SK-N-SH (cell line): ENCODE data around the gene TADA3. TPM values are rescaled to one million over a fixed set of nuclear protein-coding genes. Genes with fewer than 3 reads are reported as not detected.

Experiments used
- CTCF ChIA-PET: fragments of 300-600, 350-600 bp; formaldehyde crosslinking; extraction: SDS; loops from one replicate; lab custom pipeline; 2021; lab: Yijun Ruan, JAX
- POLR2A ChIA-PET: fragments of 350-600 bp; sonication (Branson Sonifier 250); formaldehyde crosslinking; extraction: SDS; loops from one replicate; lab custom pipeline; 2020; ENCODE audit warnings: antibody characterized with exemption, inconsistent platforms; lab: Yijun Ruan, JAX
- DNase-seq: peaks from one replicate; pipeline ENCODE4 v3.0.0; 2012
- H2AFZ ChIP-seq: fragments of 200-600 bp; sonication (generic); 2 replicates; pipeline ENCODE4 v1.8.1; 2016; ENCODE audit warnings: antibody characterized with exemption, mild to moderate bottlenecking, low read depth
- H3F3A ChIP-seq: fragments of 200-600 bp; sonication (generic); replicated peaks from 2 replicates; pipeline ENCODE3; 2016; ENCODE audit warnings: antibody characterized with exemption, mild to moderate bottlenecking; ENCODE audit not compliant: insufficient read depth
- H3K27ac ChIP-seq, 2 experiments: fragments of 200-500 bp in 1 of 2; fragments of 200-600 bp in 1 of 2; sonication (Bioruptor generic) in 1 of 2; sonication (generic), shearing (Covaris generic) in 1 of 2; 2 replicates each; pipeline versions ENCODE4 v1.5.1 to v1.6.1; 2014 to 2016; ENCODE audit warnings: low read depth in 2 of 2, inconsistent platforms in 1 of 2, low read length in 1 of 2, mild to moderate bottlenecking in 1 of 2, mixed read lengths in 1 of 2
- H3K27me3 ChIP-seq: fragments of 200-600 bp; sonication (generic), shearing (Covaris generic); 2 replicates; pipeline ENCODE4 v1.6.1; 2016; ENCODE audit warnings: mixed run types; ENCODE audit not compliant: insufficient read depth
- H3K36me3 ChIP-seq, 2 experiments: fragments of 200-500 bp in 1 of 2; fragments of 200-600 bp in 1 of 2; sonication (Bioruptor generic) in 1 of 2; sonication (generic) in 1 of 2; replicated peaks in 1 of 2; 2 replicates each; pipeline versions ENCODE3 to v1.5.1; 2014 to 2016; ENCODE audit warnings: low read length in 1 of 2, mild to moderate bottlenecking in 1 of 2; ENCODE audit not compliant: insufficient read depth in 2 of 2, control insufficient read depth in 1 of 2
- H3K4me1 ChIP-seq, 2 experiments: fragments of 200-500 bp in 1 of 2; fragments of 200-600 bp in 1 of 2; sonication (Bioruptor generic) in 1 of 2; sonication (generic), shearing (Covaris generic) in 1 of 2; 2 replicates each; pipeline versions ENCODE4 v1.5.1 to v1.6.1; 2014 to 2016; ENCODE audit warnings: low read depth in 1 of 2, low read length in 1 of 2, mixed run types in 1 of 2; ENCODE audit not compliant: insufficient read depth in 2 of 2, control insufficient read depth in 1 of 2
- H3K4me2 ChIP-seq: fragments of 200-600 bp; sonication (generic), shearing (Covaris generic); 2 replicates; pipeline ENCODE4 v1.6.1; 2017; ENCODE audit warnings: mixed run types
- H3K4me3 ChIP-seq, 2 experiments: fragments of 200-500 bp in 1 of 2; fragments of 200-600 bp in 1 of 2; sonication (Bioruptor generic) in 1 of 2; sonication (generic), shearing (Covaris generic) in 1 of 2; 2 replicates each; pipeline versions ENCODE4 v1.5.1 to v1.8.1; 2014 to 2016; ENCODE audit warnings: low read depth in 2 of 2, inconsistent platforms in 1 of 2, low read length in 1 of 2, mild to moderate bottlenecking in 1 of 2, mixed read lengths in 1 of 2, moderate library complexity in 1 of 2
- H3K79me2 ChIP-seq: fragments of 200-600 bp; sonication (generic); 2 replicates; pipeline ENCODE4 v1.8.1; 2017; ENCODE audit warnings: mild to moderate bottlenecking; ENCODE audit not compliant: insufficient read depth
- H3K9ac ChIP-seq: fragments of 200-600 bp; sonication (generic); 2 replicates; pipeline ENCODE4 v1.6.1; 2017; ENCODE audit warnings: mixed run types
- H3K9me2 ChIP-seq: fragments of 200-600 bp; sonication (generic); 2 replicates; pipeline ENCODE4 v1.6.1; 2017; ENCODE audit warnings: mixed run types
- H3K9me3 ChIP-seq: fragments of 200-600 bp; sonication (generic); 2 replicates; pipeline ENCODE4 v1.6.1; 2017; ENCODE audit warnings: mixed run types, mild to moderate bottlenecking, moderate library complexity
- H4K20me1 ChIP-seq: fragments of 200-600 bp; sonication (generic); 2 replicates; pipeline ENCODE4 v1.6.1; 2017; ENCODE audit warnings: mild to moderate bottlenecking, mixed run types; ENCODE audit not compliant: insufficient read depth
- EP300 ChIP-seq, 2 experiments: IDR thresholded peaks; 2 replicates each; pipeline versions ENCODE4 v1.4.0 to v1.6.1; 2012; ENCODE audit warnings: borderline replicate concordance in 1 of 2, low read depth in 1 of 2, low read length in 1 of 2
- EZH2phosphoT487 ChIP-seq: fragments of 200-600 bp; sonication (generic); IDR thresholded peaks from 2 replicates; pipeline ENCODE4 v1.6.1; 2017; ENCODE audit warnings: low read depth, mixed run types, mild to moderate bottlenecking, antibody characterized with exemption, moderate library complexity, borderline replicate concordance
- JUND ChIP-seq: IDR thresholded peaks from 2 replicates; pipeline ENCODE4 v1.4.0; 2012
- MXI1 ChIP-seq: IDR thresholded peaks from 2 replicates; pipeline ENCODE4 v1.6.1; 2012; ENCODE audit warnings: mild to moderate bottlenecking, low read depth, low read length, improper control_type of control experiment
- NFIC ChIP-seq: IDR thresholded peaks from 2 replicates; pipeline ENCODE4 v1.4.0; 2012; ENCODE audit warnings: borderline replicate concordance
- NRF1 ChIP-seq: IDR thresholded peaks from 2 replicates; pipeline ENCODE4 v1.6.1; 2012; ENCODE audit warnings: low read depth, mild to moderate bottlenecking, low read length
- POLR2AphosphoS5 ChIP-seq: IDR thresholded peaks from 2 replicates; pipeline ENCODE4 v1.6.1; 2012; ENCODE audit warnings: low read depth, low read length
- RCOR1 ChIP-seq: fragments of 150-350 bp; IDR thresholded peaks from 2 replicates; pipeline ENCODE4 v1.6.1; 2017; ENCODE audit warnings: antibody characterized with exemption, low read length
- REST ChIP-seq: IDR thresholded peaks from 2 replicates; pipeline ENCODE4 v1.6.1; 2012; ENCODE audit warnings: mild to moderate bottlenecking, low read depth, low read length, moderate library complexity
- RXRA ChIP-seq: IDR thresholded peaks from 2 replicates; pipeline ENCODE4 v1.4.0; 2012; ENCODE audit warnings: low read depth, mild to moderate bottlenecking, borderline replicate concordance
- SMC3 ChIP-seq: IDR thresholded peaks from 2 replicates; pipeline ENCODE4 v1.6.1; 2012; ENCODE audit warnings: low read depth, low read length, improper control_type of control experiment
- TAF1 ChIP-seq: IDR thresholded peaks from 2 replicates; pipeline ENCODE4 v1.6.1; 2012; ENCODE audit warnings: low read depth, mild to moderate bottlenecking, low read length, moderate library complexity, borderline replicate concordance
- TEAD4 ChIP-seq: IDR thresholded peaks from 2 replicates; pipeline ENCODE4 v1.4.0; 2012; ENCODE audit warnings: mild to moderate bottlenecking, borderline replicate concordance; ENCODE audit not compliant: insufficient read depth
- WGBS: methylation state at CpG from one replicate; pipeline ENCODE4 v1.1.6; 2017; ENCODE audit warnings: low lambda C conversion rate; 5-methylcytosine and 5-hydroxymethylcytosine counted together
- polyA plus RNA-seq, 3 experiments: library from polyadenylated mRNA; depleted of rRNA; stranded (reverse); fragments of >200 nt; gene quantifications; 2 replicates each; pipeline ENCODE4 v1.2.3, GENCODE V29; 2012
- TF ChIP-seq, protein P1 (sequence below): IDR thresholded peaks from 2 replicates; pipeline ENCODE4 v1.4.0; 2012; ENCODE audit warnings: low read depth

The TADA3 gene
- polyA plus RNA-seq, 1 of the 3 experiments (the other 2 are of a cell fraction) = 102 TPM

DNA sequence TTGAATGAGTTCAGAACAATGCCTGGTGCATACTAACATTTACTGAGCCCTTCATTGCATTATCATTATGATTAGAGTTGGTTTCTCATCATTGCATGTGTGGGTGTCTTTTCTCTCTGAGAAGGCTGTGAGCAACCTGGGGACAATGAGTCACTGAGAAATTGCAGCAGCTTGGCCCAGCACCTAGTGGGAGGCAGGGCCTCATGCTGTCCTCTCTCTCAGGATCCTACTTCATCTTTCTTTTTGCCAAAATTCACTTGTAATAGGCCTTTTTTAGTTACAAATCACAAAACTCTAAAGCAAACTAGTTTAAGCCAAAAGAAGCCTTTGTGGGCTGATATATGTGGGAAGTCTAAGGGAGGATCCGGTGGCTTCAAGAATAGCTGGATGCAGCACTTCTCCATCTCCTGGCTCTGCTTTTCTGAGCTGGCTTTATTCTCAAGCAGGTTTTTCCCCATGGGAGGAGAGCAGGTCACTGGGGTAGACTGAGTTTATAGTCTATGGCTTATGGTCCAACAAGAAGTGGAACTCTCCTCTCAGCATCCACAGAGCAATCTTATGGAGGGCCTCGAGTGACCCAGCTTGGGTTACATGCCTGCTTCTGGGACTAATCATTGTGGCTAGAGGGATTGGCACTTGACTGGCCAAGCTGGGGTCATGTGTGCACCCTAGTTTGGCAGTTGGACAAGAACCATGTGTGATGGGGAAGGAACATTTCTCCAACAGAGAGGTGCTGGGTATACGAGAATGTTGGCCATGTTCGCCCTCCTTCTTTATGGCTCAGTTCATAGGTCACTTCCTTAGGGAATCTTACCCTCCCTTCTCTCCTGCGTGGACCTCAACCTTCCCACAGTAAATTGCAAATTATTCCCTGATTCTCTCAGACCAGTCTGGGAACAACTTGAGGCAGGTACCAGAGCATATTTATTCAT is 13.9 kb downstream of the TADA3 start:
- H3K27me3 ChIP-seq = no peaks in the 10 kb centered on the region
- ChIA-PET POLR2A (interaction anchor here (1.1 kb wide), 2 partner anchors 9 to 11 kb away, joined by 3 to 4 read pairs; partner anchors contain the start of gene CAMK1), CTCF (no interaction called here)
- TF ChIP-seq TEAD4 = no peak
- no peak for TF ChIP-seq RXRA
- no peak for TF ChIP-seq RCOR1
- TF ChIP-seq POLR2AphosphoS5 = no peak
- no peak for TF ChIP-seq JUND
- no peak overlapping the region for H3K4me3 ChIP-seq
- H3K9me3 ChIP-seq = no peaks in the 10 kb centered on the region
- H3K4me1 ChIP-seq = no peaks in the 10 kb centered on the region
- DNase-seq = no peak
- no peaks in the 10 kb centered on the region for H3K79me2 ChIP-seq
- H3K4me2 ChIP-seq = no peak overlapping the region
- H3K9me2 ChIP-seq = no peaks in the 10 kb centered on the region
- H4K20me1 ChIP-seq = no peaks in the 10 kb centered on the region
- 82% methylated on average over 5 of the region's 5 CpGs for WGBS
- peaks cover 13% of the 10 kb centered on the region for H3F3A ChIP-seq
- peak overlapping the region in 1 of 2 experiments; percentile 6; a peak in 1 of 4 replicates for H3K27ac ChIP-seq
- peaks cover 13 to 20% of the 10 kb centered on the region in 2 experiments for H3K36me3 ChIP-seq
- no peak overlapping the region for H3K9ac ChIP-seq
- no peak overlapping the region for H2AFZ ChIP-seq

DNA sequence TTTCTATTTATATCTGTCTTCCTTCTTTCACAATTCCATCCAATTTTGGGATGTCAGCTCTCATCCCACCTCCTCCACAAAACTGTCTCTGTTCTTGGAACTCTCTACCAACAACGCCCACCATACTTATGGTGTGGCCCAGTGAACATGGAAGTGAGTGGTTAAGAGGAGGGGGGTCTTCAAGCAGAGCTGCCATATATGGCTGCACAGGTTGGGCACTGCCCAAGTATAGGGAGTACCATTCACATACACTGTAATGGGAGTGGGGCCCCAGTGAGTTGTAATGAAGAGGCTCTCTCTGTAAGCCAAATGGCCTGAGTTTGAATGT is 14.6 kb downstream of the TADA3 start:
- 93% methylated on average over 1 of the region's 1 CpG for WGBS
- TF ChIP-seq, protein P1, sequence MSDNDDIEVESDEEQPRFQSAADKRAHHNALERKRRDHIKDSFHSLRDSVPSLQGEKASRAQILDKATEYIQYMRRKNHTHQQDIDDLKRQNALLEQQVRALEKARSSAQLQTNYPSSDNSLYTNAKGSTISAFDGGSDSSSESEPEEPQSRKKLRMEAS = no peak
- TF ChIP-seq EZH2phosphoT487 (no peak), POLR2AphosphoS5 (no peak), NFIC (no peak), JUND (no peak), EP300 (IDR thresholded peaks at IDR 0.05; ENCODE audit: borderline replicate concordance in 1 of 2, low read depth in 1 of 2, low read length in 1 of 2) (no peak), MXI1 (no peak), REST (no peak), NRF1 (no peak), TAF1 (no peak), TEAD4 (no peak), RCOR1 (no peak), SMC3 (no peak)
- H2AFZ ChIP-seq = no peak overlapping the region
- H3K79me2 ChIP-seq = no peaks in the 10 kb centered on the region
- no peak overlapping the region for H3K4me3 ChIP-seq
- no peaks in the 10 kb centered on the region for H3K9me3 ChIP-seq
- H3K4me1 ChIP-seq = no peaks in the 10 kb centered on the region
- no peaks in the 10 kb centered on the region for H3K9me2 ChIP-seq
- no peak for DNase-seq
- ChIA-PET CTCF (no interaction called here), POLR2A (interaction anchor here (1.1 kb wide), 2 partner anchors 12 to 15 kb away, joined by 3 to 4 read pairs; partner anchors contain the start of genes ARPC4 and TADA3)
- H3K27ac ChIP-seq = peak overlapping the region in 1 of 2 experiments; percentile 6; a peak in 1 of 4 replicates
- H4K20me1 ChIP-seq = no peaks in the 10 kb centered on the region
- no peak overlapping the region for H3K4me2 ChIP-seq
- H3K27me3 ChIP-seq = no peaks in the 10 kb centered on the region
- no peak overlapping the region for H3K9ac ChIP-seq
- H3K36me3 ChIP-seq = peaks cover 6 to 16% of the 10 kb centered on the region in 2 experiments
- peaks cover 13% of the 10 kb centered on the region for H3F3A ChIP-seq
